Measurements from ENCODE around the gene CTIF.
A peak's percentile ranks its signal among the peaks of the same experiment; 100 is the strongest.

- TF ChIP-seq CTCF (IDR thresholded peaks at IDR 0.05; ENCODE audit: insufficient read depth, low read length, poor library complexity, severe bottlenecking) (peak; percentile 99), EZH2phosphoT487 (conservative IDR thresholded peaks at IDR 0.05; ENCODE audit: low read length) (no peak)
Observed at GRCh38 chr18:48777026-48777743, 238.4 kb downstream of the CTIF start.
